ENCODE data around the gene INKA1. TPM values are rescaled to one million over a fixed set of nuclear protein-coding genes. Genes with fewer than 3 reads are reported as not detected.
A peak's percentile ranks its signal among the peaks of the same experiment; 100 is the strongest.

Gene INKA1
- total and polyA plus RNA-seq, 2 experiments from 2014 or later: 4.5 to 6.2 TPM

DNA sequence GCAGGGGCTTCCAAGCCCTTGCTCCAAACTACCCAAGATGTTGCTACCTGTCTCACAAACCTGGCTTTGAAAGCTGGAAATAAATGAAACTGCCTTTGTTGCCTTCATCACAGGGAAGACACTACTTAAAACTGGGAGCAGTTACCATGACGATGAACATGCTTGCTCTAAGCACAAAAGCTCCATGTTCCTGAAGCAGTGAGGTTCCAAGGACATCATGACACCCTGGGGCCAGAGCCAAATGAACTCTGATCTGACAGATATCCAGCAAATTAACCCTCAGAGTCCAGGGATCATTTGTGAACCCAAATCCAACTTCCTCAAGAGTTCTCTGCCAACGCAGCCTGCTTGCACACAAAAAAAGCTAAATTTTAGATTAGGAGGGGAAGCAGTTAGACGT, 42.6 kb downstream of the INKA1 start:
- Histone ChIP-seq H3K4me2 (no peak overlapping the region), H3K4me3 (no peak overlapping the region), H3K27ac (no peak overlapping the region), H3K4me1 (ENCODE audit: insufficient read depth) (no peaks in the 10 kb centered on the region), H3K27me3 (no peaks in the 10 kb centered on the region), H3K9me3 (ENCODE audit: low read depth) (no peaks in the 10 kb centered on the region), H3K9me2 (replicated peaks; ENCODE audit: insufficient read depth) (no peaks in the 10 kb centered on the region), H4K20me1 (ENCODE audit: insufficient read depth, poor library complexity, severe bottlenecking) (no peaks in the 10 kb centered on the region), H2AFZ (no peak overlapping the region), H3K79me2 (no peaks in the 10 kb centered on the region), H3K36me3 (replicated peaks; ENCODE audit: insufficient read depth, low read depth) (no peaks in the 10 kb centered on the region)
- 89% methylated on average over 3 of the region's 3 CpGs for WGBS (ENCODE audit: low lambda C conversion rate, missing lambda C conversion rate)
- TF ChIP-seq EZH2 (IDR thresholded peaks at IDR 0.05; ENCODE audit: borderline replicate concordance) (no peak), EZH2phosphoT487 (IDR thresholded peaks at IDR 0.05; ENCODE audit: low read depth, severe bottlenecking, unreplicated experiment) (no peak)
- DNase-seq (ENCODE audit: low spot score): peak; percentile 3

Small RNA genes lying within 50 kb of the gene (microRNA-seq; reads per million reads assigned to microRNA genes)
- gene MIR5193: not detected

Small RNA genes lying within 50 kb of the gene (small RNA-seq; reads per million reads assigned to genes)
- not detected for gene COX6CP14

Other genes starting within 250 kb of the INKA1 start
- gene BSN, start 248.8 kb upstream of the INKA1 start, total RNA-seq: 0.16 and 0.37 TPM in 2 replicates
- 0.44 and 0.66 TPM in 2 replicates for gene BSN, start 248.8 kb upstream of the INKA1 start, polyA plus RNA-seq
- gene APEH, start 128.9 kb upstream of the INKA1 start, total RNA-seq: 120 and 125 TPM in 2 replicates
- gene APEH, start 128.9 kb upstream of the INKA1 start, polyA plus RNA-seq: 138 and 148 TPM in 2 replicates
- 90.3 and 116 TPM in 2 replicates for gene MST1, start 113.8 kb upstream of the INKA1 start, total RNA-seq
- gene MST1, start 113.8 kb upstream of the INKA1 start, polyA plus RNA-seq: 137 and 158 TPM in 2 replicates
- 27.7 and 32.1 TPM in 2 replicates for gene RNF123, start 113.7 kb upstream of the INKA1 start, total RNA-seq
- gene RNF123, start 113.7 kb upstream of the INKA1 start, polyA plus RNA-seq: 34.6 and 39.1 TPM in 2 replicates
- 0.57 and 0.76 TPM in 2 replicates for gene AMIGO3, start 83.6 kb upstream of the INKA1 start, total RNA-seq
- 1.7 and 2.4 TPM in 2 replicates for gene AMIGO3, start 83.6 kb upstream of the INKA1 start, polyA plus RNA-seq
- gene GMPPB, start 79.3 kb upstream of the INKA1 start, total RNA-seq: 24.3 and 31.5 TPM in 2 replicates
- gene GMPPB, start 79.3 kb upstream of the INKA1 start, polyA plus RNA-seq: 41.0 and 48.7 TPM in 2 replicates
- gene IP6K1, start 16.7 kb upstream of the INKA1 start, total RNA-seq: 32.3 and 32.6 TPM in 2 replicates
- gene IP6K1, start 16.7 kb upstream of the INKA1 start, polyA plus RNA-seq: 21.6 and 23.8 TPM in 2 replicates
- 0.57 TPM in 1 of 2 replicates, not detected in the other for gene CDHR4, start 3.4 kb upstream of the INKA1 start, total RNA-seq
- gene CDHR4, start 3.4 kb upstream of the INKA1 start, polyA plus RNA-seq: 0.57 and 1.5 TPM in 2 replicates
- 10.7 and 14.7 TPM in 2 replicates for gene UBA7, start 10.7 kb downstream of the INKA1 start, total RNA-seq
- gene UBA7, start 10.7 kb downstream of the INKA1 start, polyA plus RNA-seq: 21.6 and 22.2 TPM in 2 replicates
- 2.5 and 4.9 TPM in 2 replicates for gene TRAIP, start 53.3 kb downstream of the INKA1 start, total RNA-seq
- 3.1 and 6.6 TPM in 2 replicates for gene TRAIP, start 53.3 kb downstream of the INKA1 start, polyA plus RNA-seq
- 3.5 and 3.9 TPM in 2 replicates for gene CAMKV, start 66.6 kb downstream of the INKA1 start, total RNA-seq
- gene CAMKV, start 66.6 kb downstream of the INKA1 start, polyA plus RNA-seq: 2.0 and 2.7 TPM in 2 replicates
- gene MST1R, start 100.6 kb downstream of the INKA1 start, total RNA-seq: 7.5 and 8.7 TPM in 2 replicates
- gene MST1R, start 100.6 kb downstream of the INKA1 start, polyA plus RNA-seq: 5.3 and 12.1 TPM in 2 replicates
- 10.7 and 13.6 TPM in 2 replicates for gene MON1A, start 126.5 kb downstream of the INKA1 start, total RNA-seq
- gene MON1A, start 126.5 kb downstream of the INKA1 start, polyA plus RNA-seq: 9.5 and 11.5 TPM in 2 replicates
- gene RBM6, start 136.9 kb downstream of the INKA1 start, total RNA-seq: 59.6 and 69.0 TPM in 2 replicates
- 47.2 and 78.5 TPM in 2 replicates for gene RBM6, start 136.9 kb downstream of the INKA1 start, polyA plus RNA-seq

All from hepatocyte (in vitro differentiated cells).